Tracheal epithelial cell (primary cell): Measurements from ENCODE around the gene NRBP1. TPM values are rescaled to one million over a fixed set of nuclear protein-coding genes. Genes with fewer than 3 reads are reported as not detected.

Experiments
- total RNA-seq: library from RNA; depleted of rRNA; stranded (reverse); fragments of >200 nt; gene quantifications from 2 replicates; pipeline ENCODE4 v1.2.1, GENCODE V29; 2014

NRBP1 gene
- 67.1 and 95.7 TPM in 2 replicates for total RNA-seq

GRCh38 chr2:27428213-27428977 is at the start of gene NRBP1:
Gene NRBP1, plus strand, starts transcription at chr2:27428631. Its CDS starts 4,643 bp downstream, at chr2:27433274.

GRCh38 chr2:27380626-27381545 is 47.5 kb upstream of the NRBP1 start, which contains the start of gene ZNF513:
Gene ZNF513, minus strand, starts transcription at chr2:27380734. Its CDS starts 208 bp downstream, at chr2:27380526.

GRCh38 chr2:27409321-27410073 is 18.9 kb upstream of the NRBP1 start, which contains the start of gene PPM1G:
Gene PPM1G, minus strand, starts transcription at chr2:27409591. Its CDS starts 169 bp downstream, at chr2:27409422.

GRCh38 chr2:27441958-27442919 is 13.8 kb downstream of the NRBP1 start, which contains the start of gene KRTCAP3:
Gene KRTCAP3, plus strand, starts transcription at chr2:27442381. Its CDS starts 32 bp downstream, at chr2:27442413.

GRCh38 chr2:27489498-27490397 is 61.3 kb downstream of the NRBP1 start, which contains the start of gene IFT172:
Gene IFT172, minus strand, starts transcription at chr2:27489743. Its CDS starts 90 bp downstream, at chr2:27489653.

Other genes starting within 250 kb of the NRBP1 start
- gene ATRAID, start 216.6 kb upstream of the NRBP1 start, total RNA-seq: 267 and 280 TPM in 2 replicates
- gene SLC5A6, start 216.4 kb upstream of the NRBP1 start, total RNA-seq: 26.9 and 34.7 TPM in 2 replicates
- 30.3 and 36.4 TPM in 2 replicates for gene CAD, start 211.3 kb upstream of the NRBP1 start, total RNA-seq
- gene SLC30A3, start 165.6 kb upstream of the NRBP1 start, total RNA-seq: not detected in 2 replicates
- gene DNAJC5G, start 153.2 kb upstream of the NRBP1 start, total RNA-seq: not detected in 2 replicates
- 0.24 and 0.43 TPM in 2 replicates for gene TRIM54, start 146.2 kb upstream of the NRBP1 start, total RNA-seq
- 0.48 and 0.85 TPM in 2 replicates for gene UCN, start 120.2 kb upstream of the NRBP1 start, total RNA-seq
- 33.3 and 52.4 TPM in 2 replicates for gene MPV17, start 105.5 kb upstream of the NRBP1 start, total RNA-seq
- 26.0 and 31.3 TPM in 2 replicates for gene GTF3C2, start 71.9 kb upstream of the NRBP1 start, total RNA-seq
- 19.0 and 22.7 TPM in 2 replicates for gene EIF2B4, start 58.3 kb upstream of the NRBP1 start, total RNA-seq
- 125 and 136 TPM in 2 replicates for gene SNX17, start 58.0 kb upstream of the NRBP1 start, total RNA-seq
- 4.5 and 8.9 TPM in 2 replicates for gene ZNF513, start 47.9 kb upstream of the NRBP1 start, total RNA-seq
- gene PPM1G, start 19.0 kb upstream of the NRBP1 start, total RNA-seq: 77.2 and 99.3 TPM in 2 replicates
- 28.0 and 28.6 TPM in 2 replicates for gene KRTCAP3, start 13.8 kb downstream of the NRBP1 start, total RNA-seq
- gene IFT172, start 61.1 kb downstream of the NRBP1 start, total RNA-seq: 3.8 and 5.8 TPM in 2 replicates
- gene FNDC4, start 66.6 kb downstream of the NRBP1 start, total RNA-seq: 9.0 and 16.9 TPM in 2 replicates
- gene GCKR, start 68.2 kb downstream of the NRBP1 start, total RNA-seq: not detected in 2 replicates
- gene ZNF512, start 154.4 kb downstream of the NRBP1 start, total RNA-seq: 3.2 and 8.7 TPM in 2 replicates
- gene CCDC121, start 200.4 kb downstream of the NRBP1 start, total RNA-seq: 0.85 and 1.9 TPM in 2 replicates
- 36.9 and 51.8 TPM in 2 replicates for gene GPN1, start 200.4 kb downstream of the NRBP1 start, total RNA-seq
- 17.1 and 19.4 TPM in 2 replicates for gene SUPT7L, start 235.0 kb downstream of the NRBP1 start, total RNA-seq
- 23.2 and 27.7 TPM in 2 replicates for gene SLC4A1AP, start 235.3 kb downstream of the NRBP1 start, total RNA-seq